OCI-M1 (cell line): ENCODE data around the gene WASF2.
"Not testable (repeated sequence)": the region's sequence is repeated elsewhere in the genome, so short reads cannot be mapped to it uniquely, and the experiment has no call there.

Source experiments
- DNase-seq: peaks from one replicate; lab custom pipeline; 2025; lab: John Stamatoyannopoulos, UW

The WASF2 gene

DNA sequence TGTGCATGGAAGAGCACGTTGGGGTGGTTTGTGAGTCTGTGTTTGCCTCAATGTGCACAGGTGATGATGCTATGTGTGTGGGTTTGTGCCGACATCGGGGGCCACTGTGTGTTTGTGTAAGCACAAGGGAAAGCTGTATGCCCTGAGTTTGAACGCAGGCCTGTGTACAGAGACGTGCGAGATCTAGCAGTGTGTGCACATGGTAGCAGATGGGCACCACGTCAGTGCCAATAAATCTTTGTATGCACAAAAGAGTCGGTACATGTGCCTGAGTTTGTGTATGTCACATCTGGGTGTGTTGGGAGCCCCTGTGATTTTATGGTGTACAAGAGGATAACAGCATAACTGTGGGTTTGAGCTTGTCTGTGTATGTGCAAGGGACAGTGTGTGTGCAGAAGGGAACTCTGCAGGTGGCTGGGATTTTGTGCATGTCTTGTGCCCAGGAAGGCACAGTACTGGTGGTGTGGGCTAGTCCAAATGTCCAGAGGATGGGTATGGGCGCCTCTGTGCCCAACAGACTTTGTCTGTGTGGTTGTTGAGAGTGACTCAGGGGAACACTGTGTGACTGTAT is 32.0 kb upstream of the WASF2 start:
- no peak for DNase-seq

GRCh38 chr1:27521336-27521831 is 31.4 kb upstream of the WASF2 start:
- no peak for DNase-seq

DNA sequence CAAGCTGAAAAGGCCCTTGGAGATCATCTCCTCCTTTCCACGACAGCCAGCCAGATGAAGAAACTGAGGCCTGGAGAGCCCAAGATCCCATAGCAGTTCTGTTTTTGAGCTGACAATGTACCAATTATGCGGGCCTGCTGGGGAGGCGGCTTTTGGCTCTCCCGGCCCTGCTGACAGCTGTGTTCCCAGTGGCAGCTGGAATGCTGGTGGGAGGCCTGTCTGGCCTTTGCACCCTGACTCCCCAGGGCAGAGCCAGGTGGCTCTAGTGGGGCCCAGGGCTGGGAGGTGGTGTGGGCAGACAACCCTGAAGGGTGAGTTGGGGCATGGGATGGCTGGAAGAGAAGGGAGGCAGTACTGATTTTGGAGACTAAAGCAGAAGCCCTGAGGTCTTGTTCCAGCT is 30.7 kb upstream of the WASF2 start:
- DNase-seq, result no peak

- DNase-seq, result no peak
These were observed 29.6 kb upstream of the WASF2 start for GRCh38 chr1:27519331-27520258.

GRCh38 chr1:27518808-27519207 is 28.8 kb upstream of the WASF2 start:
- DNase-seq, result no peak

DNA sequence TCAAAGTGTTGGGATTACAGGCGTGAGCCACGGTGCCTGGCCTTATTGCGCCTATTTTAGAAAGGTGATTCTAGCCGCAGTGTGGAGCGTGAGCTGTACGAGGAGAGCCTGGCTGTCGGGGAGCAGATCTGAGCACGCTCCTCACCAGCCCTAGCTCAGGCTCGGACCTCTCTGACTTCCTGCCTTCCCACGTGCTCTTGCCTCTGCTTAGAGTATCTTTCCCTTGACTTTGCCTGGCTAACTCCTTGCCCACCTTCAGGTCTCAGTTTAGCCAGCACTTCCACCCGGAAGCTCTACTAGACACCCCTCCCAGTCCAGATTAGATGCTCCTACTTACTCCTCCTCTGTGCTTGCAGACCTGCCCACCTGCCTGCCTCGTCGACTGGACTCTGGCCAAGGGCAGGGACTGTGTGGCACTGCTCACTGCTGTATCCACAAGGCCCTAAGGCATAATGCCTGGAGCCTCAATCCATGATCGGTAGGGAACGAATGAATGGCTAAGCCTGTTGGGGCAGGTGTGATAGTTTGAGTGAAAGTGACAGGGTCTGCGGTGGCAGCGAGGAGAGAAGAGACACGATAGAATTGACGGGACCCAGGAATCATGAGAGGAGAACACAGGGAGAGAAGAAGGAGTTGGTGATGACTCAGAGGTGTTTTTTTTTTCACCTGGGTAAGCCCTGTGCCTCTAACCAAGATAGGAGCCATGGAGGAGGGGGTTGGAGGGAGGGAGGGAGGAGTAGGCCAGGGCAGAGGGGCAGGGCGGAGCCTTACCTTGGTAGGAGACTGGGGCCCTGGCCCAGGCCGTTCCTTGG is 28.1 kb upstream of the WASF2 start:
- DNase-seq, result no peak

DNA sequence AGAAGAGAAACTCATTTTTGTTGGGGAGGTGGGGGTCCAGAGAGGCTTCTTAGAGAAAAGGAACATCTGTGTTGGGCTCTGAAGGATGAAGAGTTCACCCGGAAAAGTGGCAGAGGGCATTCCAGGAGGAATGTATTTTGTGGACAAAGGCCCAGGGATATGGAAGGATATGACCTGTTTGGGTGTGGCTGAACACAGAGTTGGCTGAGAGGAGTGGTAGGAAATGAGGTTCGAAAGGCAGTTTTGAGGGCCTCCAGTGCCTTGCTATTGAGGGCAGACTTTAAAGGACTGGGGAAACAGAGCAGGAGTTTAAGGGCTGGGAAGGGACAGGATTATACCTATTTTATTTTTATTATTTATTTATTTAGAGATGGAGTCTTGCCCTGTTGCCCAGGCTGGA is 27.3 kb upstream of the WASF2 start:
- no peak for DNase-seq

DNA sequence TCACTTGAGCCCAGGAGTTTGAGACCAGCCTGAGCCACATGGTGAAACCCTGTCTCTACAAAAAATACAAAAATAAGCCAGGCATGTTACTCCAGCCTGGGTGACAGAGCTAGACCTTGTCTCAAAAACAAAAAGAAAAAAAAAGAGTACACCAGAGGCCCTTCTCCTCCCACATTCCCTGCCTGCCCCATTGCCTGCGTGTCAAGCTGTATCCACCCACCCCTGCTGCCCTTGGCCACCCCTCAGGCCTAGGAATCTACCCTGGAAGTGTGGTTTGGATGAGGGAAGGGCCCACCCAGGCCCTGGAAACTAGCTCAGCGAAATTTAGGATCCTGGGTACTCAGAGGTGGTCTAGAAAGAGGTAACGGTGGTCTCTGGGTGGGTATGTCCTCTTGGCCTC is 25.7 kb upstream of the WASF2 start:
- DNase-seq, result no peak

- DNase-seq, result no peak
These were observed 24.0 kb upstream of the WASF2 start for GRCh38 chr1:27513958-27514357.

DNA sequence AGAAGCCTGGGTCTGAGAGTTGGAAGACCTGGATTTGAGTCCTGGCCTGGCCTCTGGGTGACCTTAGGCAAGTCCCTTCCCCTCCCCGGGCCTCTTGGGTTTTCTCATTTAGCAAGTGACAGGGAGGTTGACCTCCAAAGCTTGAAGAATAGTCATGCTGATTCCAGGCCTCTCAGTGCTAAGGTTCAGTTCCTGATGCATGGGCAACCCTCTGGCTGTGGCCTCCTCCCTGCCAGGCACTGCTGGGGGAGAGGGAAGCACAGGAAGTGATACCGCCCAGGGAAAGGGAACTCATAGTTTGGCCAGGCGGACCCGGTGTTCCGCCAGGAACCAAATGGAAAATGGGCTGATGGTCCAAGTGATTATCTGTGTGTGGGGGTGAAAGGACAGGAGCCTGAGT is 23.6 kb upstream of the WASF2 start:
- DNase-seq, result no peak

- DNase-seq, result no peak
These were observed 19.4 kb upstream of the WASF2 start for GRCh38 chr1:27509127-27510080.

- DNase-seq, result peak; percentile 53
These were observed 18.1 kb upstream of the WASF2 start for GRCh38 chr1:27507960-27508665.

DNA sequence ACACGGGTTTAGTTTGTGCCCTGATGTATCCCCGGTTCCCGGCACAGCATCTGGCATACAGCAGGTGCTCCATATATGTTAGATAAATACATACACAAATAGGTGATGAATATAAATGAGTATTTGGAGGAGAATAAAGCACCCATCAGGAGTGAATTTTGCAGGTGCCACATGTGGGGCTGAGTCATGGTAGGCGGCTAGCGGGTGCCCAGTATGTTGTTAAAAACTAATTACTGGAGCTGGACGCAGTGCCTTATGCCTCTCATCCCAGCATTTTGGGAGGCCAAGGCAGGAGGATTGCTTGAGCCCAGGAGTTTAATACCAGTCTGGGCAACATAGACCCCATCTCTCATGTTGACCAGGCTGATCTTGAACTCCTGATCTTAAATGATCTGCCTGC is 16.7 kb upstream of the WASF2 start:
- no peak for DNase-seq

DNA sequence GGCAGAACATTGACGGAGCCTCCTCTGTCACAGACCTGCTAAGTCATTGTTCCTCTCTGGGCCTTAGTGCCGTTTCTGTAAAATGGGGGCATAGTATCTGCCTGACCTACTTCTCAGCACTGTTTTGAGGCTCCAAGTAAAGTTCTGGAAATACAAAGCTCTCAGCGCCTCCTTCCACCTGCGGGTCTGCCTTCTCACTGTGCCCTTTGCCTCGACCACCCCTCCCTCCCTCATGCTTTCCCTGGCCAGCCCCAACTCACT is 15.4 kb upstream of the WASF2 start:
- DNase-seq, result no peak

GRCh38 chr1:27504588-27505419 is 14.8 kb upstream of the WASF2 start:
- no peak for DNase-seq

GRCh38 chr1:27503844-27504587 is 14.0 kb upstream of the WASF2 start:
- no peak for DNase-seq

DNA sequence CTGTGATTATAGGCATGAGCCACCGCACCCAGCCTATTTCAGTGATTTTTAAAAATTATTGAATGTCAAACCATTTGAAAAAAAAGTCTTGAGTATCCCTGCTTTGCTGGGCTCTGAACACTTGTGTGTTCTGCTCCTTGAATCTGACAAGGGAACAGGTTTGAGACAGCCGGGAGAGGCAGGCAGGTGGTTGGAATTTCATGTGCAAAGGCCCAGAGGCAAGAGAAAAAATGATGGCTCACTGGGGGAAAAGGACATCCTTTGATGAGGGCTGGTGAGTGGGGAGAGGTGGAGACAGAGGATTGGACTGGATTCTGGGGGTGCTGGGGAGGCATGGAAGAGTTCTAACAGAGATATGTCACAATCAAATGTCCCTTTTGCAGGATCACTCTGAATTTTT is 13.1 kb upstream of the WASF2 start:
- no peak for DNase-seq

- not testable (repeated sequence) for DNase-seq
These were observed 11.2 kb upstream of the WASF2 start for GRCh38 chr1:27501159-27501558.

DNA sequence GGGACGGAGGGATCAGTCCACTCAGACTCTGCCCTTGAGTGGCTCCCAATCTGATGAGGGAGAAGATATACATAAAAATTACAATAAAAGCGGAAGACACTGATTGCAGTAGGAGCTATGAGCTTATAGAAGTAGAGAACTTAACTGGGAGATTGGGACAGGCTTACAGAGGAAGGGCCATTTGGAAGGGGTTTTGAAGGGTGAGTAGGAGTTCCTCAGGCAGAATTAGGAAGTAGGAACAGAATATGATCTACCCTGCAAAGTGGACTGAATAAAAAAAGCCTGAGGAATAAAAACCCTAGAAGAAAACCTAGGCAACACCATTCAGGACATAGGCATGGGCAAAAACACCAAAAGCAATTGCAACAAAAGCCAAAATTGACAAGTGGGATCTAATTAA is 9.2 kb upstream of the WASF2 start:
- DNase-seq, result no peak
